Measurements from ENCODE around the gene DUOXA1. TPM values are rescaled to one million over a fixed set of nuclear protein-coding genes. Genes with fewer than 3 reads are reported as not detected.

The DUOXA1 gene
- total RNA-seq, 1 donor from 2014 or later = not detected

- Histone ChIP-seq H3K4me1 (no peaks in the 10 kb centered on the region), H3K9me3 (ENCODE audit: low read depth) (no peaks in the 10 kb centered on the region), H3F3A (ENCODE audit: low read depth) (no peaks in the 10 kb centered on the region), H3K4me2 (peak overlapping the region; percentile 60), H4K20me1 (ENCODE audit: low read depth) (peaks cover 16% of the 10 kb centered on the region), H2AFZ (replicated peaks) (no peak overlapping the region), H3K9ac (no peak overlapping the region), H3K27ac (no peak overlapping the region), H3K4me3 (peak overlapping the region; percentile 29), H3K79me2 (ENCODE audit: low read depth) (no peaks in the 10 kb centered on the region), H3K27me3 (peaks cover 97% of the 10 kb centered on the region), H3K36me3 (no peaks in the 10 kb centered on the region)
- TF ChIP-seq EZH2 (IDR thresholded peaks at IDR 0.05) = no peak
- no peak for TF ChIP-seq EZH2phosphoT487 (IDR thresholded peaks at IDR 0.05)
- TF ChIP-seq CTCF (IDR thresholded peaks at IDR 0.05) = peak; percentile 99
- no peaks in the 10 kb centered on the region for H3K36me3 Mint-ChIP-seq
- peak; percentile 95 for DNase-seq (ENCODE audit: low spot score)
- H3K27ac Mint-ChIP-seq = peak overlapping the region; percentile 13
- peaks cover 52% of the 10 kb centered on the region for H3K27me3 Mint-ChIP-seq (ENCODE audit: insufficient read depth, low read depth)
- peaks cover 2% of the 10 kb centered on the region for H3K9me3 Mint-ChIP-seq
- peaks cover 19% of the 10 kb centered on the region for H3K4me1 Mint-ChIP-seq
- peak overlapping the region; percentile 69 for H3K4me3 Mint-ChIP-seq
Measured at GRCh38 chr15:45118131-45118588, 11.5 kb downstream of the DUOXA1 start.

- no peak overlapping the region for H2AFZ ChIP-seq (replicated peaks)
- no peaks in the 10 kb centered on the region for H3K4me1 ChIP-seq
- H4K20me1 ChIP-seq (ENCODE audit: low read depth) = peaks cover 20% of the 10 kb centered on the region
- H3K36me3 ChIP-seq = no peaks in the 10 kb centered on the region
- H3K27ac Mint-ChIP-seq = peak overlapping the region; percentile 13
- TF ChIP-seq EZH2phosphoT487 (IDR thresholded peaks at IDR 0.05) (peak; percentile 5), EZH2 (IDR thresholded peaks at IDR 0.05) (peak; percentile 13), CTCF (IDR thresholded peaks at IDR 0.05) (no peak)
- no peaks in the 10 kb centered on the region for H3F3A ChIP-seq (ENCODE audit: low read depth)
- peaks cover 97% of the 10 kb centered on the region for H3K27me3 ChIP-seq
- peak overlapping the region; percentile 60 for H3K4me2 ChIP-seq
- H3K9me3 ChIP-seq (ENCODE audit: low read depth) = no peaks in the 10 kb centered on the region
- no peak overlapping the region for H3K9ac ChIP-seq
- peak overlapping the region; percentile 29 for H3K4me3 ChIP-seq
- DNase-seq (ENCODE audit: low spot score) = no peak
- peaks cover 2% of the 10 kb centered on the region for H3K9me3 Mint-ChIP-seq
- no peaks in the 10 kb centered on the region for H3K79me2 ChIP-seq (ENCODE audit: low read depth)
- no peak overlapping the region for H3K27ac ChIP-seq
- peaks cover 58% of the 10 kb centered on the region for H3K27me3 Mint-ChIP-seq (ENCODE audit: insufficient read depth, low read depth)
- peaks cover 19% of the 10 kb centered on the region for H3K4me1 Mint-ChIP-seq
- H3K4me3 Mint-ChIP-seq = peak overlapping the region; percentile 69
- H3K36me3 Mint-ChIP-seq = no peaks in the 10 kb centered on the region
Measured at GRCh38 chr15:45117308-45118130, 12.2 kb downstream of the DUOXA1 start.

- no peak overlapping the region for H3K27ac Mint-ChIP-seq
- Histone ChIP-seq H3K9ac (no peak overlapping the region), H3K4me1 (no peaks in the 10 kb centered on the region), H3K79me2 (ENCODE audit: low read depth) (no peaks in the 10 kb centered on the region), H4K20me1 (ENCODE audit: low read depth) (peaks cover 27% of the 10 kb centered on the region), H3K27ac (no peak overlapping the region), H3K4me2 (no peak overlapping the region), H3F3A (ENCODE audit: low read depth) (no peaks in the 10 kb centered on the region), H2AFZ (replicated peaks) (no peak overlapping the region), H3K9me3 (ENCODE audit: low read depth) (no peaks in the 10 kb centered on the region), H3K27me3 (peaks cover 97% of the 10 kb centered on the region), H3K36me3 (no peaks in the 10 kb centered on the region), H3K4me3 (no peak overlapping the region)
- no peaks in the 10 kb centered on the region for H3K36me3 Mint-ChIP-seq
- peak; percentile 12 for DNase-seq (ENCODE audit: low spot score)
- TF ChIP-seq EZH2 (IDR thresholded peaks at IDR 0.05) = peak; percentile 78
- TF ChIP-seq CTCF (IDR thresholded peaks at IDR 0.05) = no peak
- TF ChIP-seq EZH2phosphoT487 (IDR thresholded peaks at IDR 0.05) = peak; percentile 50
- H3K27me3 Mint-ChIP-seq (ENCODE audit: insufficient read depth, low read depth) = peaks cover 66% of the 10 kb centered on the region
- H3K4me3 Mint-ChIP-seq = peak overlapping the region; percentile 53
- H3K9me3 Mint-ChIP-seq = peaks cover 2% of the 10 kb centered on the region
- peaks cover 25% of the 10 kb centered on the region for H3K4me1 Mint-ChIP-seq
Measured at GRCh38 chr15:45116482-45117307, 13.0 kb downstream of the DUOXA1 start.
